Stimulated activated CD8-positive, alpha-beta memory T cell treated with anti-CD3 and anti-CD28 coated beads, Interleukin-15, amount 100 ng/mL, for 1 hour (primary cell): ENCODE results near the gene FN1.
"Not testable (repeated sequence)": the region's sequence is repeated elsewhere in the genome, so short reads cannot be mapped to it uniquely, and the experiment has no call there.

ENCODE experiments used
- DNase-seq: peaks from one replicate; pipeline ENCODE4 v3.0.0-alpha.2; 2020; ENCODE audit warnings: low read depth

Gene FN1

DNA sequence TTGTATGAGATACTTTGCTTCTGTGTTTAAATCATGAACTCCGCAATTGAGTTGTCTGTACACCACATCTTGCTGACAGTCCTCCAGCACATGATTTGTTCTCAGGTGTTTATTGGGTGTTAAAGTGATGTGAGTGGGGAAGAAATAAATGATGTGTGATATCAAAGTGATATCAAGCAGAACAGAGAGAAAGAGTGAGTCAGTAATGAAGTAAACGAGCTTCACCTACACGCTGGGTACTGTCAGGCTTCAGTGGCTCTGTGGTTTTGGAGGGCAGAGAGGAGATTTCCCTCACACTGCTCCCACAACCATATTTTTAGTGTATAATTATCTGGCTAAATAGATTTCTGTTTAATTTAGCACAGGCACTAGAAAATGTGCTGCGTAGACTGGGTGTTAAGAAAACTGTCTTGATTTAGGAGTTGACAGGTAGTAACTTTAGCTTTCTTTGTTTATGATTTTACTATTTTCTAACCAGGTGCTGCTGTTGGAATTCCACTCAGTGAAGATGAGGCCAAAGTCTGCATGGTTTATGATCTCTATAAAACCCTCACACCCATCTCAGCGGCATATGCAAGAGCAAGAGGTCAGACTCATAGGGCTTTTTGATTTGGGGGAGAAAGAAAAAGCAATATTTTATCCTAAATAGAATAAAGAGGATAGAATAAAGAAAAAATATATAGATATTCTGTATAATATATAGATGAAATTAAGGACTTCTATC, 102.8 kb downstream of the FN1 start:
- no peak for DNase-seq

DNA sequence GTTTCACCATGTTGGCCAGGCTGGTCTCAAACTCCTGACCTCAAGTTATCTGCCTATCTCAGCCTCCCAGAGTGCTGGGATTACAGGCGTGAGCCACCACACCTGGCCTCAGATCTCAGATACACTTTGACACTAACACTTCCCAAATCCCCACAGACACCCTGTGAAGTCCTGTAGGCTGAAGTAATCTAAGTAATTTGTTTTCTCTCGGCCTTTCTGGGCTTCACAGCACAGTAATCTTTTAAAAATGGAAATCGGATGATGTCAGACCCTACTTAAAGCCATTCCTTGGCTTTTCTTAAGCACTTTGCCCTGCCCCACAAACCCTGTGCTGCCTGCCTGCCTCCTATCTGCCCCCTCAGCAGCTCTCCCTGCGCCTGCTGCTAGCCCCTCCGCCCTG, 107.8 kb downstream of the FN1 start:
- DNase-seq, result no peak

DNA sequence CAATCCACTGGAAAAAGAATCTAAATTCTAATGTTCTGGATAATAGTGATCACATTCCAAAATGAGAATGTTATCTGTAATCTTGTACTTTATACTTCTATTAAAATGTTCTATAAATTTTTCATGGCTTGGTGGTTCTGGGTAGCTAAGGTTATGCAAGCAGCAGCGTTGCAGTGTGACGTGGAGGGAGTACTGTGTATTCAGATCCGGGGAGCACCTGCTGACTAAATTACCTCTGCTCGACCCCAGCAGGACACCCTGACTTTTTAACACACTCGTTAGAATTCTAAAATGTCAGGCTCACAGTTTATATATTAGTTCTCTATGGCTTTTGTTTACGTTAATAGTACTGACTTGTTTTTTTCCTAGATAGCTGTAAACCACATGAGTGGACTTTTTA, 111.1 kb downstream of the FN1 start:
- no peak for DNase-seq

DNA sequence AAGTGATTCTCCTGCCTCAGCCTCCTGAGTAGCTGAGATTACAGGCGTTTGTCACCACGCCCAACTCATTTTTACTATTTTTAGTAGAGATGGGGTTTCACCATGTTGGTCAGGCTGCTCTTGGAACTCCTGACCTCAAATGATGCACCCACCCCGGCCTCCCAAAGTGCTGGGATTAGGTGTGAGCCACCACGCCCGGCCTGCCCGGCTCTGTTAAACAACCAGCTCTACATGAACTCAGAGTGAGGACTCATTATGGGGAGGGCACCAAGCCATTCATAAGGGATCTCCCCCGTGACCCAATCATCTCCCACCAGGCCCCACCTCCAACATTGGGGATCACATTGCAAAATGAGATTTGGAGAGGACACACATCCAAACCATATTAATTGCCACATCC, 115.2 kb downstream of the FN1 start:
- DNase-seq, result no peak

DNA sequence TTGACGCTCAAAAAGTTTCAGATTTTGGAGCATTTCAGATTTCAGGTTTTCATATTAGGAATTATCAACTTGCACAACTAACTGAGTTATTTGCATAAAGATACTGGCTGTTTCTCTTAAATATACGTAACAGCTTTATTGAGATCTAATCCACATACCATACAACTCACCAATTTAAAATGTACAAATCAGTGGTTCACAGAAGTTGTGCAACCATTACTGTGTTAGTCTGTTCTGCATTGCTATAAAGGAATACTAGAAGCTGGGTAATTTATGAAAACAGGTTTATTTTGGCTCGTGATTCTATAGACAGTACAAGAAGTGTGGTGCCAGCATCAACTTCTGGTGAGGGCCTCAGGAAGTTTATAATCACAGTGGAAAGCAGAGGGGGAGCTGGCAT, 115.8 kb downstream of the FN1 start:
- DNase-seq, result no peak

DNA sequence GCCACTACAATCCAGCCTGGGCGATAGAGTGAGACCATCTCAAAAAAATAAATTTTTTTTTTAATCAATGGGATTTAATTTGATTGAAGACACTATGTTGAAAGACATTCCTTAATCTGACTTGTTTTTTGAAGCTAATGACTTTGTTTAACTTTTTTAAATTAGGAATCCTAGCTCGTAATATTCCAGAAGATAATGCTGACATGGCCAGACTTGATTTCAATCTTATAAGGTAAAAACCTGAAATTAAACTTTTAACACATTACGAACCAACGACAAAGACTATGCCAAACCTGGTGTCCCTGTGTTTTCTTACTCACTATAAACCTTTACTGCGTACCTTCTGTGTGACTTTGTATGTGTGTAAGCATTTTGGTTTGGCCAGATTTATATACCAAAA, 116.4 kb downstream of the FN1 start:
- no peak for DNase-seq

DNA sequence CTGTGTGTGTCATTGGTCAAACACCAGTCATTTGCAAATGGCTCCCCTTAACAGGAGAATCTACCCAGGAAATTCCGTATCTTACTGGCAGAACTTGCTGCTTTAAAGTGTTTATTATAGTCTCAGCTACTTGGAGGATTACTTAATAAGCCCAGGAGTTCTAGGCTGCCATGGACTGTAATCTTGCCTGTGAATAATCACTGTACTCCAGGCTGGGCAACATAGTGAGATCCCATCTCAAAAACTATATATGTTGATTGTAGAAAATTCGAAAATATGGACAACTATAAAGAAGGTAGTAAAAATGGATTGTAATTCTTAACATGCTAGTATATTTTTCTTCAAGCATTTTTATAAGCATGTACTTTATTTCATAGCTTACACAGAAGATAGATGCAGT, 119.5 kb downstream of the FN1 start:
- no peak for DNase-seq

DNA sequence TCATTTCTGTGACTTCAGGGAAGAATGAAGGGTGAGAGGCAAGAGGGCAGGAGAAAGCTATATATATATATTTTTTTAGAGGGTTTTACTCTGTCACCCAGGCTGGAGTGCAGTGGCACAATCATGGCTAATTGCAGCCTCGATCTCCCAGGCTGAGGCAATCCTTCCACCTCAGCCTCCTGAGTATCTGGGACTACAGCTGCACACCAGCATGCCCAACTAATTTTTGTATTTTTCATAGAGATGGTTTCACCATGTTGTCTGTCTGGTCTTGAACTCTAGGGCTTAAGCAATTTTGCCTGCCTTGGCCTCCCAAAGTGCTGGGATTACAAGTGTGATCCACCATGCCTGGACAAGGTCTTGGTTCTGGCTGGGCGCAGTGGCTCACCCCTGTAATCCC, 120.6 kb downstream of the FN1 start:
- DNase-seq, result no peak

DNA sequence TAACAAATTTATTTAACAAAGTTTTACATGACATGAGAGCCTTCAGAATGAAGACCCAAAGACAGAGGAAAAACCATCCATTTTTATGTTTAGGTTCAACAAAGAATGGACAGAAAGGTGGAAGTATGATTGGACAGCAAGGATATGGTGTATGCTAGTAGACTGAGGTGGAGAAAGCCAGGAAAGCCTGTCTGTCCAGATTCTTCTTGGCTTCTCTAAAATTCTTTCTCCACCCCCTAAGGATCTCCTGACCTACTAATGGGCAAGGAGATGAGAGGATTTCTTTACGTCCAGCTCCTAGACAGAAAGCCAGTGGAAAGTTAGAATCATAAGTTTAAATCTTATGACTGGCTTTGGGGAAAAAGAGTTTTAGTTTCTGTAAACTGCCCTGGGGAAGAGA, 121.0 kb downstream of the FN1 start:
- DNase-seq, result no peak

DNA sequence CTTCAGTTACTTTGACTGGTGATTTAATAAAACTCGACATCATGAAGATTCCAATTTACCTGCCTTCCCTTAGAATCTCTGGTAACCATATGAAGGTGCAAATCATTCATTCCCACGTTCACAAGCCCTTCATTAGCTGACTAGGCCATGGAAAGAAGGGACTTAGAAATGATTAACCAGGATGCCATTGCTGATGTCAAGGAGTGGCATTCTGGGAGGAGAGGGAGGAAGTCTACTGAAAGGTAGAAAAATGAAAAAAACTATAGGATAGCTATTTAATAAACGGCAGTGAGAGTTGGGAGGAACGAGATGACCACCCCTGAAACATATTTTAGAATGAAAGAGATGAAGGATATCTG, 122.6 kb downstream of the FN1 start:
- DNase-seq, result no peak

DNA sequence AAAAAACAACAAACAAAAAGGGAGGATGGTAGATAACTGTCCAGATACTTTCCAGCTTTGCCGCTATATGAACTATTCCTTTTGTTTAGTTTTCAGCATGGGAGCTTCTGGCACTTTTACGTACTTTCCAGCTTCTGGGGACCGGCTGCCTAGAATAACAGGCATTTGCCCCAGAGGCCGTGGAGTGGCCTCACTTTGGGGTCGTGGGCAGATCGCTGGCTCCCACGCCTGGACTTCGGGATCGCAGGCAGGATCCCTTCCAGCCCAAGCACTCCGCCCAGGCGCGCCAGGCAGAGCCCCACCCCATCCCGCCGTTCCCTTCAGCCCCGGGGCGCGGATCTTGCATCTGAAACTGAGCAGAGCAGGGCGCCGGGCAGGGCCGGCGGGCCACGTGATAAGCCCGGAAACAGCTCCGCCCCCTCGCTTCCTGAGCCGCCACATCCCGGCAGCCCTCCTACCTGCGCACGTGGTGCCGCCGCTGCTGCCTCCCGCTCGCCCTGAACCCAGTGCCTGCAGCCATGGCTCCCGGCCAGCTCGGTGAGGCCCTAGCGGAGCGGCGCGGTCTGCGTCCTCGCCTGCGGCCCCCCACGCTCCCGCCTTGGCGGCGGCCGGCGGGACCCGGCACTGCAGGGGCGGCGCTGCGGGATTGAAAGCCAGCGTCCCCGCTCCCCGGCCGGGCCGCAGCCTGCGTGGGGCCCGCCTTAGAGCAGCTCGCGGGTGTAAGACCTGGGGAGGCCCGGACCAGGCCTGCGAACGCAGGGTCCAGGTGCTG, 124.1 kb downstream of the FN1 start, which contains the start of gene ATIC:
ATIC (plus strand) TSS at position 435 of the 772 bp plus-strand sequence; CDS start at position 519, 84 bp downstream.
- DNase-seq, result peak; percentile 75

DNA sequence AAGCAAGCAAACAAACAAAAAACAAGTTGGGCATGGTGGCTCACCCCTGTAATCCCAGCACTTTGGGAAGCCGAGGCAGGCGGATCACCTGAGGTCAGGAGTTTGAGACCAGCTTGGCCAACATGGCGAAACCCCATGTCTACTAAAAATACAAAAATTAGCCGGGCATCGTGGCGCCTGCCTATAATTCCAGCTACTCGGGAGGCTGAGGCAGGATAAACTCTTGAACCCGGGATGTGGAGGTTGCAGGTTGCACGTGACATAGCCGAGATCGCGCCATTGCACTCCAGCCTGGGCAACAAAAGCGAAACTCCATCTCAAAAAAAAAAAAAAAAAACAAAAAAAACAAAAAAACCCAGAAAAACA, 124.6 kb downstream of the FN1 start:
- not testable (repeated sequence) for DNase-seq
